Bronchial smooth muscle cell (primary cell): Measurements from ENCODE around the gene SMYD3. TPM values are rescaled to one million over a fixed set of nuclear protein-coding genes. Genes with fewer than 3 reads are reported as not detected.

Experiments
- total RNA-seq: library from RNA; depleted of rRNA; stranded (reverse); fragments of >200 nt; gene quantifications from 2 replicates; pipeline ENCODE4 v1.2.1, GENCODE V29; 2014

Gene SMYD3
- total RNA-seq, result 45.6 and 58.2 TPM in 2 replicates

DNA sequence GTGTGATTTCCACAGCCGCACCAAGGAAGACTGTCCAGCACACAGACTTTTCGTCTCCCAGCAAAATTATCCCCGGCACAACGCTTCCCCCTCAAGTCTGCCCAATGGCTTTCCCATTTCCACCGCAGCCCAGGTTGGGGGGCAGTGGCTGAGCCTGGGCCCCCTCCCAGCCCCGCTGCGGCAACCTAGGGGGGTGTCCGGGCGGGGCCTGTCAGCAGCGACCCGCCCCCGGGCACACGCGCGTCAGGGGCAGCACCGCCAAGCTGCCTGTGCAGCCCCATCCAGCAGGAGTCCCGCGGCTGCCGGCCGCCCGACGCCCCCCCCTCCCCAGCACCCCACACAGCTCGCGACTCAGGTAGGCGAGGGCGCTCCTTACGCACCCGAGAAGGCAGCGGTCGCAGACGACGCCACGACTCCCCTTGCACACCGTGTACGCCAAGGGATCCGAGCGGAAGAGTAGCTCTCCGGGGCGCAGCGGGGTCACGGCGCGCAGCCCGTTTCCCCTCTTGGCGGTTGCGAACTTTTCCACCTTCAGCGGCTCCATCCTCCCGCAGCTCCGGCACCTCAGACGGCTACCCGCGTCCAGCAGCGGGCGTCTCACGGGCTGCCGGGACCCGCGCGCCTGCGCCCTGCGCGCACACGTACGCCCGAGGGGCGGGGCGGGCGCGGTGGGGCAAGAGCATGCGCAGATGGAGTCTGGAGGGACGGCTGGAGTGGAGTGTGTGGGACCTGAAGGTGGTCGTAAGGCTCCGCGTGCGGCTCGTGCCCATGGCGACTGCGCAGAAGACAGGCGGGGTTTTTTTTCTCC lies at the start of gene SMYD3:
Gene SMYD3, minus strand, starts transcription at position 606 of the 808 bp plus-strand sequence.

Other genes starting within 250 kb of the SMYD3 start
- gene TFB2M, start 59.0 kb upstream of the SMYD3 start, total RNA-seq, result 6.6 and 11.7 TPM in 2 replicates
- gene CNST, start 59.2 kb upstream of the SMYD3 start, total RNA-seq, result 10.6 and 14.3 TPM in 2 replicates
- 40.8 and 45.2 TPM in 2 replicates for gene SCCPDH, start 217.1 kb upstream of the SMYD3 start, total RNA-seq